Testis (tissue), 2 donors: ENCODE measurements around the gene ZNF611.

Experiments
- CTCF ChIP-seq, 3 experiments: fragments of 450-650 bp in 2 of 3; fragments of 200-600 bp in 1 of 3; sonication (generic) in 1 of 3; IDR thresholded peaks; one replicate each; pipeline ENCODE4 v1.5.1; 2016 to 2019; ENCODE audit warnings: antibody characterized with exemption in 3 of 3, mild to moderate bottlenecking in 2 of 3, moderate library complexity in 1 of 3
- POLR2A ChIP-seq: fragments of 450-650 bp; IDR thresholded peaks from one replicate; pipeline ENCODE4 v1.6.1; 2017; ENCODE audit warnings: antibody characterized with exemption, mild to moderate bottlenecking, moderate library complexity

- no peak for TF ChIP-seq CTCF (IDR thresholded peaks at IDR 0.05)
- no peak for TF ChIP-seq POLR2A
Observed at GRCh38 chr19:52741951-52742485, 7.2 kb upstream of the ZNF611 start.
